Thyroid gland (tissue), 4 donors: ENCODE results near the gene URB1. TPM values are rescaled to one million over a fixed set of nuclear protein-coding genes. Genes with fewer than 3 reads are reported as not detected.

ENCODE experiments used
- DNase-seq, 2 donors: peaks; one replicate each; pipeline ENCODE4 v3.0.0-alpha.2; 2019
- H3K27ac ChIP-seq, 3 donors: fragments of 200-600 bp; sonication (generic); 1 replicate in 2 of 3; 2 replicates in 1 of 3; pipeline ENCODE4 v1.5.1; 2016 to 2019; ENCODE audit warnings: mild to moderate bottlenecking in 1 of 3, moderate library complexity in 1 of 3
- H3K27me3 ChIP-seq: fragments of 200-600 bp; sonication (generic); one replicate; pipeline ENCODE4 v1.5.1; 2019
- H3K36me3 ChIP-seq, 2 donors: fragments of 200-600 bp; sonication (generic); one replicate each; pipeline ENCODE4 v1.5.1; 2016 to 2019
- H3K4me1 ChIP-seq, 2 donors: fragments of 200-600 bp; sonication (generic); one replicate each; pipeline ENCODE4 v1.5.1; 2017 to 2019
- H3K4me3 ChIP-seq, 3 donors: fragments of 200-600 bp; sonication (generic); replicated peaks in 1 of 3; 1 replicate in 2 of 3; 2 replicates in 1 of 3; pipeline ENCODE4 v1.5.1; 2016; ENCODE audit warnings: mild to moderate bottlenecking in 1 of 3
- H3K9me3 ChIP-seq: fragments of 200-600 bp; sonication (generic); one replicate; pipeline ENCODE4 v1.5.1; 2017
- POLR2A ChIP-seq, 2 donors: fragments of 450-650 bp; IDR thresholded peaks; one replicate each; pipeline ENCODE4 v1.6.1; 2017; ENCODE audit warnings: antibody characterized with exemption in 2 of 2, mild to moderate bottlenecking in 2 of 2, moderate library complexity in 1 of 2
- WGBS, 2 donors: methylation state at CpG; one replicate each; pipeline ENCODE4 v1.1.5; 2017; 5-methylcytosine and 5-hydroxymethylcytosine counted together
- intact Hi-C: fragments of 100-400 bp; cut with DNase I; formaldehyde crosslinking; loops from one replicate; pipeline ENCODE4 v1.15.1; 2023
- total RNA-seq, 4 donors: library from RNA; depleted of rRNA; stranded (reverse); fragments of >200 nt; gene quantifications; one replicate each; pipeline ENCODE4 v1.2.3, GENCODE V29; 2016
- TF ChIP-seq, protein P1 (sequence below), 6 experiments: fragments of 200-600 bp in 3 of 6; fragments of 450-650 bp in 3 of 6; sonication (generic) in 3 of 6; IDR thresholded peaks; one replicate each; pipeline ENCODE4 v1.5.1; 2016 to 2019; ENCODE audit warnings: antibody characterized with exemption in 6 of 6, mild to moderate bottlenecking in 2 of 6, inconsistent platforms in 1 of 6, moderate library complexity in 1 of 6

URB1 gene
- total RNA-seq, 4 donors from 2014 or later, result 13.6 to 23.9 (median 15.8) TPM

- WGBS, 2 donors, result 92% methylated on average over 6 of the region's 6 CpGs
- H3K4me3 ChIP-seq, result no peak overlapping the region
- no peak overlapping the region for H3K27ac ChIP-seq
- no peaks in the 10 kb centered on the region for H3K27me3 ChIP-seq
- H3K4me1 ChIP-seq, result peaks cover 0 to 4% of the 10 kb centered on the region in 2 donors
- no peak for DNase-seq
- TF ChIP-seq POLR2A (IDR thresholded peaks at IDR 0.05), result no peak
- TF ChIP-seq, protein P1, sequence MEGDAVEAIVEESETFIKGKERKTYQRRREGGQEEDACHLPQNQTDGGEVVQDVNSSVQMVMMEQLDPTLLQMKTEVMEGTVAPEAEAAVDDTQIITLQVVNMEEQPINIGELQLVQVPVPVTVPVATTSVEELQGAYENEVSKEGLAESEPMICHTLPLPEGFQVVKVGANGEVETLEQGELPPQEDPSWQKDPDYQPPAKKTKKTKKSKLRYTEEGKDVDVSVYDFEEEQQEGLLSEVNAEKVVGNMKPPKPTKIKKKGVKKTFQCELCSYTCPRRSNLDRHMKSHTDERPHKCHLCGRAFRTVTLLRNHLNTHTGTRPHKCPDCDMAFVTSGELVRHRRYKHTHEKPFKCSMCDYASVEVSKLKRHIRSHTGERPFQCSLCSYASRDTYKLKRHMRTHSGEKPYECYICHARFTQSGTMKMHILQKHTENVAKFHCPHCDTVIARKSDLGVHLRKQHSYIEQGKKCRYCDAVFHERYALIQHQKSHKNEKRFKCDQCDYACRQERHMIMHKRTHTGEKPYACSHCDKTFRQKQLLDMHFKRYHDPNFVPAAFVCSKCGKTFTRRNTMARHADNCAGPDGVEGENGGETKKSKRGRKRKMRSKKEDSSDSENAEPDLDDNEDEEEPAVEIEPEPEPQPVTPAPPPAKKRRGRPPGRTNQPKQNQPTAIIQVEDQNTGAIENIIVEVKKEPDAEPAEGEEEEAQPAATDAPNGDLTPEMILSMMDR (IDR thresholded peaks at IDR 0.05), result no peak
- no peaks in the 10 kb centered on the region for H3K9me3 ChIP-seq
- peaks cover 71 to 84% of the 10 kb centered on the region in 2 donors for H3K36me3 ChIP-seq
- intact Hi-C loops, result no loop called here
These were observed 72.8 kb downstream of the URB1 start for GRCh38 chr21:32320059-32320458.

DNA sequence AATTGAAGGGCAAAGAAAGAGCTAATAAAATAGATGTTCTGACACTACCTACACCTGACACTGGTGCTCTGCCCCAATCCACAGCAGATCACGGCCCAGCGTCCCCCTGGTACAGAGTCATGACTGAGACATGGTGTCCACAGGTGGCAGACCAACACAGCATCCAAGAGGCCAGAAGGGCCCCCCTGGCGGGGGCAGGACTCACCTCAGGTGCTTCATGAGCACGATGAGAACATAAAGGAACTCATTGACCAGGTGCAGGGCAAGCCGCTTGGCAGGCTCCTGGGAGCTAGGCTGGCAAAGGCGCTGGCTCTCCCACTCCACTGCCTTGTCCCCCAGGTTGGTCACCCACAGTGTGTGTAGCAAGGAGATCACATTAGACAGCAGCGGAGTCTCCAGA, 73.8 kb downstream of the URB1 start:
- Histone ChIP-seq H3K4me3 (no peak overlapping the region), H3K27ac (no peak overlapping the region), H3K27me3 (no peaks in the 10 kb centered on the region), H3K9me3 (no peaks in the 10 kb centered on the region), H3K36me3 (peaks cover 78 to 80% of the 10 kb centered on the region in 2 donors), H3K4me1 (peaks cover 0 to 4% of the 10 kb centered on the region in 2 donors)
- TF ChIP-seq POLR2A (IDR thresholded peaks at IDR 0.05), result no peak
- TF ChIP-seq, protein P1 (IDR thresholded peaks at IDR 0.05), result no peak
- intact Hi-C loops, result no loop called here
- WGBS, 2 donors, result 90 to 97% methylated on average over 4 to 7 of the region's 7 CpGs
- no peak for DNase-seq

GRCh38 chr21:32317726-32318125, 75.1 kb downstream of the URB1 start:
- no peak overlapping the region for H3K27ac ChIP-seq
- intact Hi-C loops, result no loop called here
- H3K9me3 ChIP-seq, result no peaks in the 10 kb centered on the region
- DNase-seq, result no peak
- H3K4me3 ChIP-seq, result no peak overlapping the region
- TF ChIP-seq, protein P1 (IDR thresholded peaks at IDR 0.05), result no peak
- no peak for TF ChIP-seq POLR2A (IDR thresholded peaks at IDR 0.05)
- WGBS, 2 donors, result 96 to 97% methylated on average over 5 to 8 of the region's 9 CpGs
- H3K36me3 ChIP-seq, result peaks cover 65 to 69% of the 10 kb centered on the region in 2 donors
- no peaks in the 10 kb centered on the region for H3K27me3 ChIP-seq
- peaks cover 0 to 4% of the 10 kb centered on the region in 2 donors for H3K4me1 ChIP-seq

GRCh38 chr21:32316361-32317215, 76.2 kb downstream of the URB1 start:
- Histone ChIP-seq H3K9me3 (no peaks in the 10 kb centered on the region), H3K36me3 (peaks cover 56 to 58% of the 10 kb centered on the region in 2 donors), H3K27me3 (no peaks in the 10 kb centered on the region), H3K4me3 (no peak overlapping the region), H3K27ac (no peak overlapping the region), H3K4me1 (peaks cover 0 to 4% of the 10 kb centered on the region in 2 donors)
- no peak for TF ChIP-seq POLR2A (IDR thresholded peaks at IDR 0.05)
- TF ChIP-seq, protein P1 (IDR thresholded peaks at IDR 0.05), result no peak
- 95 to 96% methylated on average over 17 to 21 of the region's 22 CpGs for WGBS, 2 donors
- intact Hi-C loops, result no loop called here
- no peak for DNase-seq
